OCI-LY3 (cell line): Measurements from ENCODE around the gene DNAI1.

ENCODE experiments used
- EZH2phosphoT487 ChIP-seq: fragments of 200-600 bp; shearing (Covaris generic); IDR thresholded peaks from 2 replicates; pipeline ENCODE4 v1.6.1; 2018; ENCODE audit warnings: antibody characterized with exemption, mixed run types, low read depth
- TF ChIP-seq, protein P1 (sequence below): fragments of 200-600, 300-600 bp; sonication (generic); IDR thresholded peaks from 2 replicates; pipeline ENCODE4 v1.5.1; 2014; ENCODE audit warnings: antibody characterized with exemption, low read length, low read depth

DNA sequence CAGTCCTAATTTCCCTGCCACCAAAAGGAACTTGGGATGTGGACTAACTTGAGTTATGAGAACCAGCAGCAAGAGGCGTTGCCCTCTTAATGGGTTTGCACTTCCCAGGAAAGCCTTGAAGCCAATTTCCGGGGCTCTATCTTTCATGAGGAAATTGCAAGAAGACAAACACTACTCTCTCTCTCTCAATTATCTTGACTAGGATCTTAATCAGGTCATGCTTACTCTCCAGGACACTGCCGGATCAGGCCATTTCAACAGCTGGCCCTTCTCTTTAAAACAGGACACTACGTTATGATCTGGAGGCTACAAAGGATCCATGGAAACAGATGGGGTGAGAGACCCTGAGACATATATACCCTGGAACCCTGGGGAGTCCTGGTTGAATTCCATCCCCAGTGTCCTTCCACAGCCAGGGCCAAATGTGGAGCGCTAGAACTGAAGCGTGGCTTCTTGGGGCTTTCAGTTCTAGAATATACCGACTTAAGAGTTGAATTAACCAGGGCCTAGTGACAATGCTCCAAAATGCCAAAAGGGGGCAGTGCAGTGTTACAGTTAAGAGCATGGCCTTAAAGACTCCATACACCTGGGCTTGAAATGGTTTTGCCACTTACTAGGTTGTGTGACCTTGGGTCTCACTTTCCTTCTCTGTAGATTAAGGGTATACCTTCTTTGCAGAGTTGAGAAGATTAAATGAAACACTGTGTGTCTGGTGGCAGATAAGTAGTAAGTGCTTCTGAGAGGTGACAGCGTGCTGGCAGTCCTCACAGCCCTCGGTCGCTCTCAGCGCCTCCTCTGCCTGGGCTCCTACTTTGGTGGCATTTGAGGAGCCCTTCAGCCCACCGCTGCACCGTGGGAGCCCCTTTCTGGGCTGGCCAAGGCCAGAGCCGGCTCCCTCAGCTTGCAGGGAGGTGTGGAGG lies 21.3 kb upstream of the DNAI1 start:
- TF ChIP-seq, protein P1, sequence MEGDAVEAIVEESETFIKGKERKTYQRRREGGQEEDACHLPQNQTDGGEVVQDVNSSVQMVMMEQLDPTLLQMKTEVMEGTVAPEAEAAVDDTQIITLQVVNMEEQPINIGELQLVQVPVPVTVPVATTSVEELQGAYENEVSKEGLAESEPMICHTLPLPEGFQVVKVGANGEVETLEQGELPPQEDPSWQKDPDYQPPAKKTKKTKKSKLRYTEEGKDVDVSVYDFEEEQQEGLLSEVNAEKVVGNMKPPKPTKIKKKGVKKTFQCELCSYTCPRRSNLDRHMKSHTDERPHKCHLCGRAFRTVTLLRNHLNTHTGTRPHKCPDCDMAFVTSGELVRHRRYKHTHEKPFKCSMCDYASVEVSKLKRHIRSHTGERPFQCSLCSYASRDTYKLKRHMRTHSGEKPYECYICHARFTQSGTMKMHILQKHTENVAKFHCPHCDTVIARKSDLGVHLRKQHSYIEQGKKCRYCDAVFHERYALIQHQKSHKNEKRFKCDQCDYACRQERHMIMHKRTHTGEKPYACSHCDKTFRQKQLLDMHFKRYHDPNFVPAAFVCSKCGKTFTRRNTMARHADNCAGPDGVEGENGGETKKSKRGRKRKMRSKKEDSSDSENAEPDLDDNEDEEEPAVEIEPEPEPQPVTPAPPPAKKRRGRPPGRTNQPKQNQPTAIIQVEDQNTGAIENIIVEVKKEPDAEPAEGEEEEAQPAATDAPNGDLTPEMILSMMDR: peak; percentile 89
- no peak for TF ChIP-seq EZH2phosphoT487
